GM23338 (cell line): ENCODE results near the gene NDFIP1. TPM values are rescaled to one million over a fixed set of nuclear protein-coding genes. Genes with fewer than 3 reads are reported as not detected.

Source experiments
- ATAC-seq: fragments of 200-7000 bp; cut with Tn5 transposase; 3 replicates; pipeline ENCODE4 v1.9.1; 2020
- DNase-seq: peaks from one replicate; pipeline ENCODE4 v3.0.0-alpha.2; 2015; ENCODE audit warnings: low spot score
- H2AFZ ChIP-seq: fragments of 200-600 bp; sonication (generic); 2 replicates; pipeline ENCODE4 v1.8.0; 2016; ENCODE audit warnings: antibody characterized with exemption, mild to moderate bottlenecking, moderate library complexity
- H3F3A ChIP-seq: fragments of 200-600 bp; sonication (generic); replicated peaks from 2 replicates; pipeline ENCODE4 v1.8.0; 2017; ENCODE audit warnings: antibody characterized with exemption, mixed run types, low read depth
- H3K27ac ChIP-seq: fragments of 200-600 bp; sonication (generic); 2 replicates; pipeline ENCODE4 v1.6.1; 2016; ENCODE audit warnings: low read depth
- H3K27me3 ChIP-seq: fragments of 200-600 bp; sonication (generic); 2 replicates; pipeline ENCODE4 v1.8.0; 2016; ENCODE audit warnings: mild to moderate bottlenecking, mixed run types, moderate library complexity; ENCODE audit not compliant: insufficient read depth
- H3K36me3 ChIP-seq: fragments of 200-600 bp; sonication (generic); 2 replicates; pipeline ENCODE4 v1.8.0; 2016; ENCODE audit warnings: mild to moderate bottlenecking; ENCODE audit not compliant: insufficient read depth
- H3K4me1 ChIP-seq: fragments of 200-600 bp; sonication (generic); 2 replicates; pipeline ENCODE4 v1.8.0; 2016; ENCODE audit warnings: mild to moderate bottlenecking, moderate library complexity; ENCODE audit not compliant: insufficient read depth
- H3K4me2 ChIP-seq: fragments of 200-600 bp; sonication (generic); 2 replicates; pipeline ENCODE4 v1.7.1; 2017; ENCODE audit warnings: mixed run types
- H3K4me3 ChIP-seq: fragments of 200-600 bp; sonication (generic); 2 replicates; pipeline ENCODE4 v1.6.1; 2016; ENCODE audit warnings: mixed run types
- H3K79me2 ChIP-seq: fragments of 200-600 bp; sonication (generic); replicated peaks from 2 replicates; pipeline ENCODE4 v1.8.0; 2017; ENCODE audit warnings: mild to moderate bottlenecking; ENCODE audit not compliant: insufficient read depth
- H3K9me2 ChIP-seq: fragments of 200-600 bp; sonication (generic); 2 replicates; pipeline ENCODE4 v1.8.0; 2017; ENCODE audit not compliant: insufficient read depth
- H4K20me1 ChIP-seq: fragments of 200-600 bp; sonication (generic); replicated peaks from 2 replicates; pipeline ENCODE4 v1.8.0; 2017; ENCODE audit warnings: mild to moderate bottlenecking; ENCODE audit not compliant: insufficient read depth
- H3K27ac Mint-ChIP-seq: 2 replicates; pipeline ENCODE4 v1.8.0; 2020; ENCODE audit warnings: inconsistent platforms, mild to moderate bottlenecking, moderate library complexity, mixed read lengths
- H3K27me3 Mint-ChIP-seq: 3 replicates; pipeline ENCODE4 v1.8.0; 2022; ENCODE audit warnings: low read depth, mild to moderate bottlenecking, moderate library complexity, mixed read lengths, inconsistent platforms; ENCODE audit not compliant: insufficient read depth, poor library complexity
- H3K36me3 Mint-ChIP-seq: 3 replicates; pipeline ENCODE4 v1.8.0; 2021; ENCODE audit warnings: low read depth, mild to moderate bottlenecking, inconsistent platforms, moderate library complexity, mixed read lengths
- H3K4me1 Mint-ChIP-seq: 3 replicates; pipeline ENCODE4 v1.8.0; 2020; ENCODE audit warnings: mild to moderate bottlenecking, inconsistent platforms, mixed read lengths
- H3K4me3 Mint-ChIP-seq: 3 replicates; pipeline ENCODE4 v1.8.0; 2021; ENCODE audit warnings: moderate library complexity, mild to moderate bottlenecking, inconsistent platforms, mixed read lengths
- H3K9me3 Mint-ChIP-seq: 3 replicates; pipeline ENCODE4 v1.8.0; 2020; ENCODE audit warnings: moderate library complexity, mild to moderate bottlenecking, inconsistent platforms, mixed read lengths
- CREB1 ChIP-seq: fragments of 250-450 bp; sonication (Bioruptor Pico); IDR thresholded peaks from 2 replicates; pipeline ENCODE4 v1.5.0; 2020; ENCODE audit warnings: low read depth, mild to moderate bottlenecking, moderate library complexity
- CTCF ChIP-seq, 2 experiments: fragments of 200-600 bp in 1 of 2; sonication (generic) in 1 of 2; conservative IDR thresholded peaks; 2 replicates each; pipeline versions ENCODE4 v1.5.1 to v1.6.1; 2016 to 2017; ENCODE audit warnings: antibody characterized with exemption in 2 of 2, low read depth in 2 of 2, mild to moderate bottlenecking in 2 of 2, moderate library complexity in 1 of 2
- EZH2phosphoT487 ChIP-seq: fragments of 200-600 bp; sonication (generic); IDR thresholded peaks from one replicate; pipeline ENCODE4 v1.8.1; 2018; ENCODE audit warnings: antibody characterized with exemption; ENCODE audit not compliant: unreplicated experiment
- JUNB ChIP-seq: IDR thresholded peaks from one replicate; pipeline ENCODE4 v1.6.1; 2016; ENCODE audit warnings: antibody characterized with exemption; ENCODE audit not compliant: unreplicated experiment
- NANOG ChIP-seq: IDR thresholded peaks from 2 replicates; pipeline ENCODE4 v1.6.1; 2016; ENCODE audit warnings: antibody characterized with exemption, borderline replicate concordance
- POLR2AphosphoS5 ChIP-seq: IDR thresholded peaks from 2 replicates; pipeline ENCODE4 v1.6.1; 2016; ENCODE audit warnings: antibody characterized with exemption, low read depth
- REST ChIP-seq: IDR thresholded peaks from one replicate; pipeline ENCODE4 v1.6.1; 2018; ENCODE audit warnings: antibody characterized with exemption; ENCODE audit not compliant: unreplicated experiment
- STAT1 ChIP-seq: IDR thresholded peaks from one replicate; pipeline ENCODE4 v1.6.1; 2016; ENCODE audit warnings: antibody characterized with exemption; ENCODE audit not compliant: unreplicated experiment
- ZNF114 ChIP-seq: fragments of 250-450 bp; sonication (Bioruptor Pico); IDR thresholded peaks from 2 replicates; pipeline ENCODE4 v1.5.0; 2020; ENCODE audit warnings: mild to moderate bottlenecking, moderate library complexity
- ZNF331 ChIP-seq: fragments of 250-450 bp; sonication (Bioruptor Pico); IDR thresholded peaks from 2 replicates; pipeline ENCODE4 v1.5.0; 2020; ENCODE audit warnings: low read depth, mild to moderate bottlenecking, moderate library complexity
- polyA plus RNA-seq: library from polyadenylated mRNA; unstranded; fragments of >200 nt; fragmentation: Nextera tagmentation; extraction: Ambion mirVana; gene quantifications from 2 replicates; pipeline ENCODE4 v1.2.1, GENCODE V29; 2016
- total RNA-seq: library from RNA; depleted of rRNA; stranded (reverse); fragments of >200 nt; shearing (Covaris generic); gene quantifications from 2 replicates; pipeline ENCODE4 v1.2.3, GENCODE V29; 2014
- TF ChIP-seq, protein P1 (sequence below): IDR thresholded peaks from 2 replicates; pipeline ENCODE4 v1.6.1; 2016; ENCODE audit warnings: antibody characterized with exemption
- TF ChIP-seq, protein P2 (sequence below): fragments of 250-450 bp; sonication (Bioruptor Pico); IDR thresholded peaks from 2 replicates; pipeline ENCODE4 v1.5.0; 2020; ENCODE audit warnings: mild to moderate bottlenecking, moderate library complexity

The NDFIP1 gene
- total and polyA plus RNA-seq, 2 experiments from 2014 or later: 24.3 to 45.0 TPM

- TF ChIP-seq EZH2phosphoT487: no peak
Measured at GRCh38 chr5:142095035-142095434, 13.5 kb upstream of the NDFIP1 start (continued).

DNA sequence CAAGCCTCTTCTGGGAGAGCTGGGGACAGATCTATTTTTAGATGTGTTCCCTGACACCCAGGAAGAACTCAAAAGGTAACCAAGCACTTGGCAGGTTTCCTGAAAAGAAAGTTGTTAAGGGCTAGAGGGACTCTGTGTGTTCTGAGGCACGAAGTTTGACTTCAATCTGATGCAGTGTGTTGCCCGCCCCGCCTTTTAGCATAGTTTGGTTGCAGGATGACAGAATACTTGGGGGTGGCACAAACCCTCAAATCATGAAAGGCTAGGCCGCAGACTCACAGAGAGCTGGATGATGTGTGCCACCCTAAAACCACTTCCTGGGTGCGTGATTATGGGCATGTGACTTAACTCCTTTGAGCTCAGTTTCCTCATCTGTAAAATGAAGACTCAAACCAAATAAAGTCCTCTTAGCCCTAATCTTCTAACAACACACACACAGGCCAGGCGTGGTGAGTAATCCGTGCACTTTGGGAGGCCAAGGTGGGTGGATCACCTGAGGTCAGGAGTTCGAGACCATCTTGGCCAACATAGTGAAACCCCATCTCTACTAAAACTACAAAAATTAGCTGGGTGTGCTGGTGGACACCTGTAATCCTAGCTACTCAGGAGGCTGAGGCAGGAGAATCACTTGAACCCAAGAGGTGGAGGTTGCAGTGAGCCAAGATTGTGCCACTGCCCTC, 12.8 kb upstream of the NDFIP1 start:
- no peaks in the 10 kb centered on the region for H3K36me3 ChIP-seq
- H3K36me3 Mint-ChIP-seq: no peaks in the 10 kb centered on the region
- DNase-seq: no peak
- no peaks in the 10 kb centered on the region for H3K79me2 ChIP-seq
- H3K4me1 ChIP-seq: peaks cover 20% of the 10 kb centered on the region
- ATAC-seq: no peak
- H3F3A ChIP-seq: no peaks in the 10 kb centered on the region
- H4K20me1 ChIP-seq: no peaks in the 10 kb centered on the region
- H3K4me3 Mint-ChIP-seq: no peak overlapping the region
- peak overlapping the region; percentile 70; the same call in 1 of the 2 replicates for H2AFZ ChIP-seq
- 0 out of 2 replicates have a peak, but pooled peaks cover 4% of the 10 kb centered on the region for H3K9me2 ChIP-seq
- no peak overlapping the region for H3K27ac Mint-ChIP-seq
- H3K4me1 Mint-ChIP-seq: peaks cover 19% of the 10 kb centered on the region
- H3K4me3 ChIP-seq: no peak overlapping the region
- peaks cover 5% of the 10 kb centered on the region for H3K27me3 Mint-ChIP-seq
- H3K27ac ChIP-seq: no peak overlapping the region
- no peaks in the 10 kb centered on the region; the same call in 2 of the 3 replicates for H3K9me3 Mint-ChIP-seq
- no peak overlapping the region for H3K4me2 ChIP-seq
- H3K27me3 ChIP-seq: no peaks in the 10 kb centered on the region
- no peak for TF ChIP-seq CREB1 (CRISPR knock-in tag)
- no peak for TF ChIP-seq POLR2AphosphoS5
- TF ChIP-seq, protein P1, sequence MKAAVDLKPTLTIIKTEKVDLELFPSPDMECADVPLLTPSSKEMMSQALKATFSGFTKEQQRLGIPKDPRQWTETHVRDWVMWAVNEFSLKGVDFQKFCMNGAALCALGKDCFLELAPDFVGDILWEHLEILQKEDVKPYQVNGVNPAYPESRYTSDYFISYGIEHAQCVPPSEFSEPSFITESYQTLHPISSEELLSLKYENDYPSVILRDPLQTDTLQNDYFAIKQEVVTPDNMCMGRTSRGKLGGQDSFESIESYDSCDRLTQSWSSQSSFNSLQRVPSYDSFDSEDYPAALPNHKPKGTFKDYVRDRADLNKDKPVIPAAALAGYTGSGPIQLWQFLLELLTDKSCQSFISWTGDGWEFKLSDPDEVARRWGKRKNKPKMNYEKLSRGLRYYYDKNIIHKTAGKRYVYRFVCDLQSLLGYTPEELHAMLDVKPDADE: no peak
- TF ChIP-seq STAT1: no peak
- no peak for TF ChIP-seq ZNF331 (CRISPR knock-in tag)
- no peak for TF ChIP-seq REST
- TF ChIP-seq NANOG: no peak
- no peak for TF ChIP-seq CTCF (conservative IDR thresholded peaks at IDR 0.05; ENCODE audit: low read depth in 2 of 2)
- TF ChIP-seq, protein P2, sequence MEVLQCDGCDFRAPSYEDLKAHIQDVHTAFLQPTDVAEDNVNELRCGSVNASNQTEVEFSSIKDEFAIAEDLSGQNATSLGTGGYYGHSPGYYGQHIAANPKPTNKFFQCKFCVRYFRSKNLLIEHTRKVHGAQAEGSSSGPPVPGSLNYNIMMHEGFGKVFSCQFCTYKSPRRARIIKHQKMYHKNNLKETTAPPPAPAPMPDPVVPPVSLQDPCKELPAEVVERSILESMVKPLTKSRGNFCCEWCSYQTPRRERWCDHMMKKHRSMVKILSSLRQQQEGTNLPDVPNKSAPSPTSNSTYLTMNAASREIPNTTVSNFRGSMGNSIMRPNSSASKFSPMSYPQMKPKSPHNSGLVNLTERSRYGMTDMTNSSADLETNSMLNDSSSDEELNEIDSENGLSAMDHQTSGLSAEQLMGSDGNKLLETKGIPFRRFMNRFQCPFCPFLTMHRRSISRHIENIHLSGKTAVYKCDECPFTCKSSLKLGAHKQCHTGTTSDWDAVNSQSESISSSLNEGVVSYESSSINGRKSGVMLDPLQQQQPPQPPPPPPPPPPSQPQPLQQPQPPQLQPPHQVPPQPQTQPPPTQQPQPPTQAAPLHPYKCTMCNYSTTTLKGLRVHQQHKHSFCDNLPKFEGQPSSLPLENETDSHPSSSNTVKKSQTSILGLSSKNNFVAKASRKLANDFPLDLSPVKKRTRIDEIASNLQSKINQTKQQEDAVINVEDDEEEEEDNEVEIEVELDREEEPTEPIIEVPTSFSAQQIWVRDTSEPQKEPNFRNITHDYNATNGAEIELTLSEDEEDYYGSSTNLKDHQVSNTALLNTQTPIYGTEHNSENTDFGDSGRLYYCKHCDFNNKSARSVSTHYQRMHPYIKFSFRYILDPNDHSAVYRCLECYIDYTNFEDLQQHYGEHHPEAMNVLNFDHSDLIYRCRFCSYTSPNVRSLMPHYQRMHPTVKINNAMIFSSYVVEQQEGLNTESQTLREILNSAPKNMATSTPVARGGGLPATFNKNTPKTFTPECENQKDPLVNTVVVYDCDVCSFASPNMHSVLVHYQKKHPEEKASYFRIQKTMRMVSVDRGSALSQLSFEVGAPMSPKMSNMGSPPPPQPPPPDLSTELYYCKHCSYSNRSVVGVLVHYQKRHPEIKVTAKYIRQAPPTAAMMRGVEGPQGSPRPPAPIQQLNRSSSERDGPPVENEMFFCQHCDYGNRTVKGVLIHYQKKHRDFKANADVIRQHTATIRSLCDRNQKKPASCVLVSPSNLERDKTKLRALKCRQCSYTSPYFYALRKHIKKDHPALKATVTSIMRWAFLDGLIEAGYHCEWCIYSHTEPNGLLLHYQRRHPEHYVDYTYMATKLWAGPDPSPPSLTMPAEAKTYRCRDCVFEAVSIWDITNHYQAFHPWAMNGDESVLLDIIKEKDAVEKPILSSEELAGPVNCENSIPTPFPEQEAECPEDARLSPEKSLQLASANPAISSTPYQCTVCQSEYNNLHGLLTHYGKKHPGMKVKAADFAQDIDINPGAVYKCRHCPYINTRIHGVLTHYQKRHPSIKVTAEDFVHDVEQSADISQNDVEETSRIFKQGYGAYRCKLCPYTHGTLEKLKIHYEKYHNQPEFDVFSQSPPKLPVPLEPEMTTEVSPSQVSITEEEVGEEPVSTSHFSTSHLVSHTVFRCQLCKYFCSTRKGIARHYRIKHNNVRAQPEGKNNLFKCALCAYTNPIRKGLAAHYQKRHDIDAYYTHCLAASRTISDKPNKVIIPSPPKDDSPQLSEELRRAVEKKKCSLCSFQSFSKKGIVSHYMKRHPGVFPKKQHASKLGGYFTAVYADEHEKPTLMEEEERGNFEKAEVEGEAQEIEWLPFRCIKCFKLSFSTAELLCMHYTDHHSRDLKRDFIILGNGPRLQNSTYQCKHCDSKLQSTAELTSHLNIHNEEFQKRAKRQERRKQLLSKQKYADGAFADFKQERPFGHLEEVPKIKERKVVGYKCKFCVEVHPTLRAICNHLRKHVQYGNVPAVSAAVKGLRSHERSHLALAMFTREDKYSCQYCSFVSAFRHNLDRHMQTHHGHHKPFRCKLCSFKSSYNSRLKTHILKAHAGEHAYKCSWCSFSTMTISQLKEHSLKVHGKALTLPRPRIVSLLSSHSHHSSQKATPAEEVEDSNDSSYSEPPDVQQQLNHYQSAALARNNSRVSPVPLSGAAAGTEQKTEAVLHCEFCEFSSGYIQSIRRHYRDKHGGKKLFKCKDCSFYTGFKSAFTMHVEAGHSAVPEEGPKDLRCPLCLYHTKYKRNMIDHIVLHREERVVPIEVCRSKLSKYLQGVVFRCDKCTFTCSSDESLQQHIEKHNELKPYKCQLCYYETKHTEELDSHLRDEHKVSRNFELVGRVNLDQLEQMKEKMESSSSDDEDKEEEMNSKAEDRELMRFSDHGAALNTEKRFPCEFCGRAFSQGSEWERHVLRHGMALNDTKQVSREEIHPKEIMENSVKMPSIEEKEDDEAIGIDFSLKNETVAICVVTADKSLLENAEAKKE (CRISPR knock-in tag): no peak
- TF ChIP-seq ZNF114 (CRISPR knock-in tag): no peak
- TF ChIP-seq EZH2phosphoT487: no peak
- no peak for TF ChIP-seq JUNB
